SHP77 treated with DMSO at 0.1 percent for 48 hours (cell line): ENCODE data around the gene CRIP3.
"Not testable (repeated sequence)": the region's sequence is repeated elsewhere in the genome, so short reads cannot be mapped to it uniquely, and the experiment has no call there.

ENCODE experiments used
- DNase-seq: peaks from one replicate; lab custom pipeline; 2025; lab: John Stamatoyannopoulos, UW

The CRIP3 gene, protein sequence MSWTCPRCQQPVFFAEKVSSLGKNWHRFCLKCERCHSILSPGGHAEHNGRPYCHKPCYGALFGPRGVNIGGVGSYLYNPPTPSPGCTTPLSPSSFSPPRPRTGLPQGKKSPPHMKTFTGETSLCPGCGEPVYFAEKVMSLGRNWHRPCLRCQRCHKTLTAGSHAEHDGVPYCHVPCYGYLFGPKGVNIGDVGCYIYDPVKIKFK

DNA sequence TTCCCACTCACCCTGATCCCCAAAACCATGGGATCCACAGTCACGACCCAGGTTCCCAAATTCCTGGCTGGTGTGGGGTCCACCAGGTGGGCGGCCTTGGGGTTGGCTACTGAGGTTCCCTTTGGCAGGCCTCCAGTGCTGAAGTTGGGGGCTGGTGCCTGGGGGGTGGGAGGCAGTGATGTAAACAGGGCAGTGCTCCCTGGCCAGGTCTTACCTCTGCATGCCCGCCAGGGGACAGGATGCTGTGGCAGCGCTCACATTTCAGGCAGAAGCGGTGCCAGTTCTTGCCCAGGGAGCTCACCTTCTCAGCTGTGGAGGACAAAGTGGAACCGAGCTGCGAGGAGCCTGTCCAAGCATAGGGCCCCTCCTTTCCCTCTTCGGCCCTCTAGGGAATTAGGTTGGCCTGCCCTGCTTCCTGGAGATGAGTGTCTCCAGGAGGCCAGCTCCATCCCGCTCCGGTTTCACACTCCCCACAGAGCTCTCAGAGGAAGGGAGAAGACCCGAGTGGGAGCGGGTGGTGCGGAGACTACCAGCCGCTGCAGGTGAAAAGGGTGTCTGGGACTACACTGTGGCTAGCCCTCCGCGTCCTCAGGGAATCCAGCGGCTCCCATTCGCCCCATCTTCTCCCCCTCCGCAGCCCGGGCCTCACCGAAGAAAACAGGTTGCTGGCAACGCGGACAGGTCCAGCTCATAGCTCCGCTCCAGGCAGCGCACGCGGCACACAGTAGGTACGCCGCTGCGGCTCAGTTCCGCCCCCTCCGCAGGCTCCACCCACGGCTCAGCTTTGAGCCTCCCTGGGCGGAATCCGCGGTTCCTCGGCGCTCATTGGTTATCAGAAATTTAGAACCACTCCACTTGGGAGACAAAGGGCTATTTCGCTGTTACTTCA is at the start of gene CRIP3:
CRIP3 (minus strand) TSS at position 726 of the 889 bp plus-strand sequence; CDS start at position 692, 34 bp downstream.
- DNase-seq: no peak

DNA sequence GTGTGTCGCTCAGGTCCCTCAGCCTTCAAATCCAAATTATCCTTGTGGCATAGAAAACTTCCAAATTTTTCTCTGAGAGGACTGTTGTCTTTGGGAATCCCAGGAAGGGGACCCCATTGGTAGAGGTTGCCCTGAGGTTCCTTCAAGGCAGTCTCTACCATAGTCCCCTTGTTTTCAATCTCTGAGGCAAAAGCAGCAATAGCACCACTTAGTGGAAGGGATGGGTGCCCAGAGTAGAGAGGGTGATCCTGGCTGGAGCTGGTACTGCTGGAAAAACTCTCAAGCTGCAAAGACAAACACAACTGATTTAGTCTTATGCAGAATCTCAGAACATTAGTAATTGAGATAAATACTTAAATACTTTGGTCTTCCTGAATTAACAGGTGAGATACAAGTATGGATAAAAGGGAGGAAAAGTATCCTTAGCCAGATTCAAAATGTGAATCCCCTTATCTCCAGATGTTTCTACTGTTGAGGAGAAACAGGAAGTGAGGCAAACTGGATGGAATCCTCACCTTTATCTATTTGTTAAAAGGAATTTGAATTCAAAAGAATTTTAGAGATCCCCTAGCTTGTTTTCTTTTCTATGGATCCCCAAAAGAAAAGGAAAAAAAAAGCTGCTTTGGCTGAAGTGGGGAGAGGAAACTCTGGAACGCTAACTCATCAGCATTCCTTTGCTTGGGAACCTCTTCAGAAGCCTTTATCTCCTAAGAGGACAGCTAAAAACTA is 47.4 kb upstream of the CRIP3 start:
- no peak for DNase-seq

DNA sequence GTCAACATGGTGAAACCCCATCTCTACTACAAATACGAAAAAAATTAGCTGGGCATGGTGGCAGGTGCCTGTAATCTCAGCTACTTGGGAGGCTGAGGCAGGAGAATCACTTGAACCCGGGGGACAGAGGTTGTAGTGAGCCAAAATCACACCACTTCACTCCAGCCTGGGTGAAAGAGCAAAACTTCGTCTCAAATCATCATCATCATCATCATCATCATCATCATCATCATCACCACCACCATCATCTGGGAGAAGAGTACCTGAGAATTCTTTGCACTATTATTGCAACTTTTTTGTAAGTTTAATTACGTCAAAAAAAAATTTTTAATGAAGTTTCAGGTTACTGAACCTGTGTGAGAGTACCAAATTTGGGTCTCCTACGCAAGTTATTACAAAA is 43.3 kb upstream of the CRIP3 start:
- DNase-seq: not testable (repeated sequence)

DNA sequence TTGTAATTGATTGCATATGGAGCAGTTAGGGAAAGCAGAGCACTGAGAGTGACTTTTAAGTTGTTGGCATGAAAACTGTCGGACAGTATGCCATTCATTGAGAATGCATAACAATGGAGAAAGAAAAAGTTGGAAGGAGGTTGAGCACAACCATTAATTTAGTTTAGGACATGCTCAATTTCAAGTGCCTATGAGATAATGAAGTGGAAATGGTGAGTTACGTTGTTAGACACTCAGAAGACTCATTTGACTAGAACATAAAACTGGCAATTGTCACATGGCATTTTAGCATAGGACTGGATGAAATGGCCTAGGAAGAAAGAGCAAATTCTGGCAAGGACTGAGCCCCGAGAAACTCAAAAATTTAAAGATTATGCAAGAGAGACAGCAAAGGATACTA is 38.8 kb upstream of the CRIP3 start:
- no peak for DNase-seq

DNA sequence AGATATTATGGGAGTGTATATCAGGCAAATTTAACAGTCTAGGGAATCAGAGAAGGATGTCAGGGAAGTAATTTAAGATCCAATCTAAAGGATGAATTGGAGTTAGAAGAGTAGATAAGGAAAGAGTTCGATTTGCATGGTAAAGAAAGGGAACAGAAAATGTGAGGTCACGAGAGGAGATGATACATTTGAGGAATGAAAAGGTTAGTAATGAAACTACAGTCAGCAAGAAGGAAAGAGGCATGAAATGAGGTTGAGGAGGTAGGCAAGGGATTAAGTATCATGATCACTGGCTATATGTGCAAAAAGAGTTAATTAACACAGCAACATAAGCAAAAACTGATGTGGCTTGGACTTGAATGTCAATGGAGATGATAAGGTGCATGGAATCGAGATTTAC is 38.4 kb upstream of the CRIP3 start:
- no peak for DNase-seq

DNA sequence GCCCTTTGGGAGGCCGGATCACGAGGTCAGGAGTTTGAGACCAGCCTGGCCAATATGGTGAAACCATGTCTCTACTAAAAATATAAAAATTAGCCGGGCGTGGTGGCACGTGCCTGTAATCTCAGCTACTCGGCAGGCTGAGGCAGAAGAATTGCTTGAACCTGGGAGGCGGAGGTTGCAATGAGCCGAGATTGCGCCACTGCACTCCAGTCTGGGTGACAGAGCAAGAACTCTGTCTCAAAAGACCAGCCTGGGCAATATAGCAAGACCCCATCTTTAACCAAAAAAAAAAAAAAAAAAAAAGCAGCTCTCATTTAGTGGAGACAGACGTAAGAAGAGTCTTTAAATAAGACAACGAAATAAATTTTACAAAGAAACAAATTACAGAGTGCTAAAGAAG is 37.6 kb upstream of the CRIP3 start:
- not testable (repeated sequence) for DNase-seq

DNA sequence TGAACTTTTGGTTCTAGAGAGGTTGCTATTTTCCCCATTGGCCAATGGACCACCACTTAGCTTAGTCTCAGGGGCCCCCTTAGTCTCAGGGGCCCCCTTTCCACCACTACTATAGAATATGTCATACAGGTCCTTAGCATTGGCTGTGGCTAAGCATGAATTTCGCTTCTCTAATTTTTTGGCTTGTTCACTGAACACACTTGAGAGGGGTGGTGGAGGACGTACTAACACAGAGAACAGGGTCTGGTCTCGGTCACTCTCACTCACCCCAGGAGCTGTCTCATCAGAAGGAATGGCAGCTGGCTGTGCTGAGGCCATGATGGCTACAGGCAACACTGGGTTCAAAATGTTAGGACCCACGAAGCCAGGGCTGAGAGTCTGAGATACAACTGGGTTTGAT is 30.5 kb upstream of the CRIP3 start:
- DNase-seq: no peak

DNA sequence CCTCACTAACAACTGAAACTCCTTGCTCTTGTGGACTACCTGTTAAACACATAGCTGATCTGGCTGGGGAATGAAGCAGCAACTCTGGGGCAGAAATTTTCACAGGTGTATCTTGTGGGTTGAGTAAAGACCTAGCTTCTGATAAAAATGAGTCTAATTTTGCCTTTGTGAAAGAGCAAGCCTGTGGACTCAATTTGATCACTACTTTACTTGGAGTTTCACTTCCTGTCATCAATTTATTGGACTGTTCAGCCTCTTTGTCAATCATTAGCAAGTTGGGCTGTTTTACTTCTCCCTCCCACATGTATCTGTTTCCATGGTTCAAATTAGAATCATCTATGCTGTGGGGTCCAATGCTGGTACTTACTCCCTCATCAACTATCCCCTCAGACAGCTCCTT is 29.6 kb upstream of the CRIP3 start:
- no peak for DNase-seq

DNA sequence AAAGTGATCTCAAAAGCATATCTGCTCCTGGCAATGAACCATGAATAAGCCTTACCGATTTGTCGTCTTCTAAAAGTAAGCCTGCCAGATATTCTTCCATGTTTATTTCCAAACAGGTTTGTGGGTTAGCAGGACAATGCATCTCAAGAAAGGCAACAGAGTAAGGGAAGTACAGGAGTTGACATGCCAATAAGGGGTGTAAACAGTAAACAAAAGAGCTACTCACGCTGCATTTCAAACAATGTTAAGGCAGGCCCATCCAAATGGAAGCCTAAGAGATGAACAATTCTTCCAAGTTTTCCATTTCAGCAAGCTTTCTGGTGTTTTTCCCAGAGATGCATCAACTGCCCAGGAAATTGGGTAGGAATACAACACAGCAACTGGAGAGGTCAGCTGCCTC is 27.8 kb upstream of the CRIP3 start:
- DNase-seq: no peak

DNA sequence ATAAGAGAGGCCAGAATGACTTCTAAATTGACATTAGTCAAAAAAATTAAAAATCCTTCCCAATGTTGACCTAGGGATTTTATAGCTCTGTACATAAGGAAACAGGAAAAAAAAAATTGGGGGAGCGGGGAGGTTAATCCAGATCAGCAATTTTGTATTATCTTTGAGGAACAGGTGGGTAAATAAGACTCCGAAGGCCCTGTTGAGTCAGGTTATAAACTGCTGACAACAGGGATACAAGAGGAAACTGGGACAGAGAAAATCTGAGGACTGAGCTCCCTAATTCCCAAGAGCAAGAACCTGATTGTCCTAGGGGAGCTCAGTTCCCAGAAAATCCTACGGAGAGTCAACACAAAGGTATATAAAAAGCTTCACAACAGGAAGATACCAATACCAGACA is 26.8 kb upstream of the CRIP3 start:
- DNase-seq: no peak

DNA sequence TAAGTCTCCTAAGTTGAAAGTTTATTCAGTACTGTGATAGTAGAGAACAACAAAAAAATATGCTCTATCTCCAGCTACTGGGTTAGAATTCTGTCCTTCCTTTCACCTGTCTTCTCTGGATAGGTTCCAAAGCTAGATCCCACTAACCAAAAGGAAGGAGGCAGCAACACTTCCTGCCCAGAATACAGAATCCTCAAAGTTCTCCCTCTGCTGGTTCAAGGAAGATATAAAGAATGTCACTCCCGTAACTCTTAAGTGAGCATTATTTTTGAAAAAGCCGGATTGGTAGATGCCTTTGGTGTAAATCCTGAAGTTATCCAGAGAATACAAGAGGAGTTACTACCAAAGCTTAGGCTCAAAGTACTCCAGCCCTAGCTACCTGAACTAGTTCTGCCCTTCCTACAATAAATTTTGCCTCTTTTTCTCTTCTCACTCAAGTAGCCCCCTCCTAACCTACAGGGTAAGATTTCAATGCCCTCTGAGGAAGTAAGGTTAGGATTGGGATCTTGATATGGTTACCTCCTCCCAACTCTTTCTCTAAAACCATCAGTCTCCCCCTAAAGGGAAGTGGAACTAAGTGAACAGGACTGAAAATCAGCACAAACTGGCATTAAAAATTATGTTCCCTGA is 26.0 kb upstream of the CRIP3 start:
- peak; percentile 5 for DNase-seq

DNA sequence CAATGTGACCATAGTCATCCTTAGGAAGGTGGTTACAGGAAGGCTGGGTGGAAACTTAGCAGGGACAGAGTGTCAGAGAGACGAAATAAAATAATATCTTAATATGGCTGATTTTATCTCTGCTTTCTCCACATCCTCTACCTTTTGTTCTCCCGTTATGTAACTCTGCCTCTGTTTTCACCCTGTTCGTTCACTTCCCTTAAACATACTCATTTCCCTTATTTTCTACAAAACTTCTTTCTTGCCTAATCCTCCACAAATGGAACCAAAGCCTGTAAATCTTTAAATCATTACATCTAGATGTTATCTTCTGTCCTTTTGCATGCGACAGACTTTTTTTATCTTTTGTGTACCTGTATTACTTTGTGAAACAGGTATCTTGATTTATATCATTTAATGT is 23.3 kb upstream of the CRIP3 start:
- no peak for DNase-seq

DNA sequence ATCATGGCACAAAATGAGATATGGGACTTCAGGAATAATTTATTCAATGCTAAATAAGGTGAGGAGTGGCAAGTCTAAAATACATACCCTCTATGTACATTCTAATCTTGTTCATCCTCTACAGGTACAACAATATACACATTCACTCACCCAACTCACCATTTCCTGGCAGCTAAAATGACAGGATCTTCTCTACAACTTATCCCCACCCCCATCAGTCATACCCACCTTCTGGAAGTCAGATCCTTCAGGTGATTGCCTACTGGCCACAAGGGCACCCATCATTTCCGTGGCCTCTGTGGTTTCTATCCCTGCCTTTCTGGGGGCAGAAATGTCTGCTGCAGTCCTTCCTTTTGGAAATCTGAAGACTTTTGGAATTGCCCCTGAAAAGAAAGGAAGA is 22.8 kb upstream of the CRIP3 start:
- no peak for DNase-seq

DNA sequence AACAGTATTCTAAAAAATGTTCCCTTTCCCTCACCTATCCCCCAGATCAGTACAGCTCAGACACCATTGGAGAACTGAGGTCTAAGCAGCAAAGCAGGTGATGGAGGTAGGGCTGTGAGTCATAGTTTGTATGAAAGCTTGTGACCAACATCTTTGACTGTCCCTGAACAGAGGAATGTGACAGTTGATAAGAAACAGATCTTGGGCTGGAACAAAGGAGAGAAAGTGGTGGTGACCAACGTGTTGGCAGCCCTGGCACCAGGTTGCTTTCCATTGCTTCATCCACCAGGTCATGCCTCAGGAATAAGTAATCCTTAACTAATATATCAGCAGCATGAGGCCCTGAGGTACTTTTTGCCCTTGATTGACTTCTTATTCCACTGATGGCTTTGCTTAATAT is 19.9 kb upstream of the CRIP3 start:
- no peak for DNase-seq

DNA sequence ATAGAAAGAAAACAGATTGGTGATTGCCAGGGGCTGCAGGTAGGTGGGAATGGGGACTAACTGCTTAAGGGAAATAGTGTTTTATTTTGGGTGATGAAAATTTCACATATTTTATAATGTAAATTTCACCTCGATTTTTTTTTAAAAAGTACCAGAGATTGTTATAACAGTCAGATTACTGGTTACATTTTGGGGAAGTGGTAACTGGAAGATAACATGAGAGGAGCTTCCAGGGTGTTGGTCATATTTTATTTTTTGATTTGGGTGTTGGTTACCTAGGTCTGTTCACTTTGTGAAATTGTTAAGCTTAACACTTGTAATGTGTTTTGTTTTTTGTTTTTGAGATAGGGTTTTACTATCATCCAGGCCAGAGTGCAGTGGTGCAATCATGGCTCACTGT is 17.2 kb upstream of the CRIP3 start:
- DNase-seq: no peak

DNA sequence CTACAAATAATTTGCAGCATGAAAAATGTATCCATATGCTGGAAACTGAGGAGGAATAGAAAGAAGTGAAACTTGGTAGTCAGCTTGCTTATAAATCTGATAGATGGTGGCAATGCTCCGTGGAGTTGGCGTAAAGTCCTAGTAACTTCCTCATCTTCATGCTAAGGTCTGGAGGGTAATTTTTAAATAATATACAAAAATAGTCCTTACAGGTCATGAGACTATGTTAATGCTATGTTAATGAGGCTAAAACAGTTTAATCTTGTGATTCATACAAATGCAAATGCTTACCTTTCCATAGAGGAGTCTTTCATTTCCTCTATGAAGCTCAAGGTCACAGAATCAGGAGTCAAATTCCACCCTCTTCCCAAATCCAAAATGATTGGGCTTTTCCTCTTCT is 9.4 kb upstream of the CRIP3 start:
- no peak for DNase-seq

DNA sequence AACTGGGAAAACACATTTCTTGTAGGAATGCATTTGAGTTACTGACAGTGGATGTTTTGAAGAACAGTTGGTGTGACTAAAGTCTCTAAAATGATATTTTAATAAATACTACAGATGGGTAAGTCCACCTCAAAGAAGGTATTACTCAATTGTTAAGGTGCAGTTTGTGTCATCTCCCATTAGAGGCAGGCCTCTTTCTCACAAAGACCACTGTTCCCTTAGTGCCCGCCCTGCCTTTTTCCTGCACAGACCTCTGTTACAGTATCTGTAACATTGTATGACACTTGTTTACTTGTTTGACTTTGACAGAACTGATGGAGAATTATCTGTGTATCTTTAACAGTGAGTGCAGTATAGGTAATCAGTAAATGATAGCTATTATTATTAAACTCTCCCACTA is 5.2 kb upstream of the CRIP3 start:
- DNase-seq: no peak

DNA sequence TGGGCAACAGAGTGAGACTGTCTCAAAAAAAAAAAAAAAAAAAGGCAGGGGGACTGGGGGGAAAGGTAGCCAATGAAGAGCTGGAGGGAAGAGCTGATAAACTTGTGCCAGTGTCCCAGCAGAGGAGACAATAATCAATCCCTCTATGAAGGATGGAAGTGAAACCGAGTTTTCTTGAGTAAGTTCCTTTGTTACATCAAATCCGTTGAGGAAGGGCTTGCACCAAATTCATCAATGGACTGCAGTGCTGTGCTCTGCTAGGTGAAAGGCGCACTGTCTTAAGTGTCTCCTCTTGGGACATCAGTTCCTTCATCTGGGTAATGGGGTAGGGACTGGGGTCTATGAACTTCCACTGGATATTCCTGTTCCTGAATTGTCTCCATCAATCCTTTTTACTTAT is 3.0 kb upstream of the CRIP3 start:
- no peak for DNase-seq

DNA sequence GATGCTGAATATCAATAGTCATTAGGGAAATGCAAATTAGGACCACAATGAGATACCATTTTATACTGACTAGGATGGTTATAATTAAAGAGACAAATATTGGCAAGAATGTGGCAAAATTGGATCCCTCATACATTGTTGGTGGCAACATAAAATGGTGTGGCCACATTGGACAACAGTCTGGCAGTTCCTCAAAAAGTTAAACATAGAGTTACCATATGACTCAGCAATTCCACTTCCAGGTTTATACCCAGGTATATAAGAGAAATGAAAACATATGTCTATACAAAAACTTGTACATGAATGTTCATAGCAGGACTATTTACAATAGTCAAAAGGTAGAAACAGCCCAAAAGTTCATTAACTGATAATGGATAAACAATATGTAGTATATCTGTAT is 2.0 kb upstream of the CRIP3 start:
- no peak for DNase-seq

DNA sequence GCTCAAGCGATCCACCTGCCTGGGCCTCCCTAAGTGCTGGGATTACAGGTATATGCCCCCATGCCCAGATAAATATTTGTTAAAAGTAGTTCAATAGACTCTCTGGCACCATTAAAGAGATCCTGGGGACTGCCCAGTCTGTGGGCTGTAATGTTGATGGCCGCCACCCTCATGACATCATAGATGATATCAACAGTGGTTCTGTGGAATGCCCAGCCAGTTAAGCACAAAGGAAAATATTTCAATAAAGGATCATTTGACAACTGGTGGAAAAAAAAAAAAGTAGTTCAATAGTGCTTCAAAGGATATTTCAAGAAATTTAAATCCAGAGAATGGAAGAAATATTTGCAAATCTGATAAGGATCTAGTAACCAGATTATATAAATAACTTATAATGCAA is 1.5 kb upstream of the CRIP3 start:
- no peak for DNase-seq

DNA sequence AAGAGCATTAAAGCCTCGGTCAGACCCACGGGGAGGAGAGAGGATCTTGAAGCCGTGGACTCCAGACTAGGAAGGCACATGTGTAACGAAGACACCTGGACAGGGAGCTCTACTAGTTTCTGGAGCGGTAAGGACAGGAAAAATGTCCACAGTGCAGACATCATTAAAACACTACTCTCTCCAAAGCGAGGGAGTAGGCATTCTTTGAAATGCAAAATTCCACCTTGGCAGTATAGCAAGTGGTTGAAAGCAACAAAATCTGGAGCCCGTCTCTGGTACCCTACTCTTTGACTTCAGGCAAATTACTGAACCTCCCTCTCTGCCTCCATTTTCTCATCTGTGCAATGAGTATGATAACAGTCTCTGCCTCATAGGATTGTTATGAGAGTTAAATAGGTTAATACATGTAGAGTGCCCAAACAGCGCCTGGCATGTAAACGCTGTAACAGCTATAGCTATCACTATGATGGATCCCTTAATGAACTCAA is 408 bp upstream of the CRIP3 start:
- DNase-seq: no peak

DNA sequence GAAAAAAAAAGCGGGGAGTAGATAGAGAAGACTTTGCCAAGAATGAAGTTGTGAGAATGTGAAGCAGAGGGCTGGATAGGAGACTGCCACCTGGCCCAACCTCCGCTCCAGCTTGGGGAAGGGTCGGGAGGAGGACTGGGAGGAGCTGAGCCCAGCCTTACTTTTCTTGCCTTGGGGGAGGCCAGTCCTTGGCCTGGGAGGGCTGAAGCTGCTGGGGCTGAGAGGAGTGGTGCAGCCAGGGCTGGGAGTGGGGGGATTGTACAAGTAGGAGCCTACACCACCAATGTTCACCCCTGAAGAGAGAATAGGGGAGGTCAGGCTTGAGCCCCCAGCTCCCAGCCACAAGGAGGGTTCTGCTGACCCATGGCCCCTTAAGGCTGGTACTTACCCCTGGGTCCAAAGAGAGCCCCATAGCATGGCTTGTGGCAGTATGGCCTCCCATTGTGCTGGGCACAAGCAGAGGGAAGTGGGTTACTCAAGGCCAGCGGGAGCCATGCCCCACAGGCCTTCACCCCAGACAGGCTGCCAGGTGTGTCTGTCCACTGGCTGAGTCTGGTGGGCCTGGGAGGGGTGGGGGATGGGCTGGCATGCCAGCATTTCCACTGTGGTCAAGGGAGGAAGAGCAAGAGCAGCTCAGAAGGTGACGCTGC is 1.1 kb downstream of the CRIP3 start:
- DNase-seq: no peak
